ENCODE data around the gene PTPRZ1. TPM values are rescaled to one million over a fixed set of nuclear protein-coding genes. Genes with fewer than 3 reads are reported as not detected.

PTPRZ1 gene
- polyA plus RNA-seq, 1 of the 3 experiments (the other 2 are of a cell fraction): not detected

GRCh38 chr7:122082670-122083069, 209.7 kb downstream of the PTPRZ1 start (continued):
- no peak for TF ChIP-seq CTCF (IDR thresholded peaks at IDR 0.05)
- no peak for TF ChIP-seq FOSL2 (IDR thresholded peaks at IDR 0.05; ENCODE audit: borderline replicate concordance, low read depth)
- no peak for TF ChIP-seq CHD2 (IDR thresholded peaks at IDR 0.05; ENCODE audit: low read length, partially characterized antibody)

GRCh38 chr7:122092964-122093797, 220.2 kb downstream of the PTPRZ1 start:
- WGBS (ENCODE audit: low lambda C conversion rate): 7% methylated on average over 6 of the region's 6 CpGs
- Histone ChIP-seq H3K9ac (no peak overlapping the region), H3K27me3 (ENCODE audit: insufficient read depth) (no peaks in the 10 kb centered on the region), H3K79me2 (ENCODE audit: insufficient read depth) (no peaks in the 10 kb centered on the region), H4K20me1 (ENCODE audit: insufficient read depth) (no peaks in the 10 kb centered on the region), H3K36me3 (replicated peaks in 1 of 2; ENCODE audit: control insufficient read depth in 1 of 2, insufficient read depth in 2 of 2, low read length in 1 of 2) (no peaks in the 10 kb centered on the region), H3K27ac (ENCODE audit: low read depth in 2 of 2, low read length in 1 of 2) (no peak overlapping the region), H2AFZ (ENCODE audit: low read depth) (0 out of 2 replicates have a peak overlapping the region, but pooled peaks have one; percentile 47), H3K4me1 (ENCODE audit: control insufficient read depth in 1 of 2, insufficient read depth in 2 of 2, low read depth in 1 of 2, low read length in 1 of 2) (no peaks in the 10 kb centered on the region), H3F3A (replicated peaks; ENCODE audit: insufficient read depth) (no peaks in the 10 kb centered on the region), H3K9me3 (no peaks in the 10 kb centered on the region), H3K9me2 (no peaks in the 10 kb centered on the region), H3K4me3 (ENCODE audit: low read depth in 2 of 2, low read length in 1 of 2) (no peak overlapping the region), H3K4me2 (no peak overlapping the region)
- peak; percentile 26 for DNase-seq
- CTCF ChIA-PET: interaction anchor here (0.7 to 2.1 kb wide), 40 partner anchors 10 to 1318 kb away, joined by 3 to 53 read pairs (median 5); partner anchors contain the start of gene PTPRZ1
- POLR2A ChIA-PET: no interaction called here
- no peak for TF ChIP-seq EP300 (IDR thresholded peaks at IDR 0.05; ENCODE audit: borderline replicate concordance in 1 of 2, low read depth in 1 of 2, low read length in 1 of 2)
- no peak for TF ChIP-seq RFX5 (IDR thresholded peaks at IDR 0.05; ENCODE audit: low read length)
- peak; percentile 100 for TF ChIP-seq CTCF (IDR thresholded peaks at IDR 0.05)
- no peak for TF ChIP-seq SIN3A (IDR thresholded peaks at IDR 0.05; ENCODE audit: borderline replicate concordance, low read depth, low read length)
- TF ChIP-seq EZH2phosphoT487 (IDR thresholded peaks at IDR 0.05; ENCODE audit: borderline replicate concordance, low read depth): no peak
- TF ChIP-seq GATA2 (CRISPR knock-in tag; IDR thresholded peaks at IDR 0.05): no peak
- no peak for TF ChIP-seq MAX (IDR thresholded peaks at IDR 0.05; ENCODE audit: low read depth)
- no peak for TF ChIP-seq USF1 (IDR thresholded peaks at IDR 0.05; ENCODE audit: borderline replicate concordance, low read depth)
- no peak for TF ChIP-seq PBX3 (IDR thresholded peaks at IDR 0.05)
- no peak for TF ChIP-seq CHD2 (IDR thresholded peaks at IDR 0.05; ENCODE audit: low read length, partially characterized antibody)
- TF ChIP-seq REST (IDR thresholded peaks at IDR 0.05; ENCODE audit: low read depth, low read length): no peak
- no peak for TF ChIP-seq NFIC (IDR thresholded peaks at IDR 0.05; ENCODE audit: borderline replicate concordance)
- TF ChIP-seq MXI1 (IDR thresholded peaks at IDR 0.05; ENCODE audit: low read depth, low read length): no peak
- TF ChIP-seq FOXM1 (IDR thresholded peaks at IDR 0.05; ENCODE audit: low read depth): no peak
- peak; percentile 65 for TF ChIP-seq SMC3 (IDR thresholded peaks at IDR 0.05; ENCODE audit: low read depth, low read length)
- TF ChIP-seq POLR2AphosphoS5 (IDR thresholded peaks at IDR 0.05; ENCODE audit: low read depth, low read length): no peak
- TF ChIP-seq TCF12 (IDR thresholded peaks at IDR 0.05): no peak
- 0 out of 2 replicates have a peak, but pooled peaks have one; percentile 21 for TF ChIP-seq ELF1 (IDR thresholded peaks at IDR 0.05)
- TF ChIP-seq TAF1 (IDR thresholded peaks at IDR 0.05; ENCODE audit: borderline replicate concordance, low read depth, low read length): no peak
